Natural killer cell (primary cell): Measurements from ENCODE around the gene OR12D1. TPM values are rescaled to one million over a fixed set of nuclear protein-coding genes. Genes with fewer than 3 reads are reported as not detected.

Source experiments
- ATAC-seq, 3 donors: fragments of 150-1000 bp in 2 of 3; fragments of 200-7000 bp in 1 of 3; cut with Tn5 transposase; 1 replicate in 1 of 3; 2 replicates in 2 of 3; pipeline ENCODE4 v1.10.0; 2021; ENCODE audit warnings: mild to moderate bottlenecking in 2 of 3, moderate library complexity in 2 of 3
- DNase-seq, 2 donors: peaks; one replicate each; pipeline versions ENCODE4 v3.0.0 to v3.0.0-alpha.2; 2013 to 2021; ENCODE audit warnings: mixed read lengths in 1 of 2
- H3K27ac ChIP-seq: one replicate; pipeline ENCODE4 v1.5.1; 2013; ENCODE audit warnings: mild to moderate bottlenecking, low read length
- H3K27me3 ChIP-seq: one replicate; pipeline ENCODE4 v1.6.1; 2013; ENCODE audit warnings: low read length; ENCODE audit not compliant: control insufficient read depth, insufficient read depth
- H3K36me3 ChIP-seq: one replicate; pipeline ENCODE4 v1.6.1; 2013; ENCODE audit warnings: low read length; ENCODE audit not compliant: control insufficient read depth, insufficient read depth
- H3K4me1 ChIP-seq: one replicate; pipeline ENCODE4 v1.6.1; 2013; ENCODE audit warnings: low read length; ENCODE audit not compliant: control insufficient read depth, insufficient read depth
- H3K4me3 ChIP-seq: one replicate; pipeline ENCODE4 v1.5.1; 2013; ENCODE audit warnings: low read length
- H3K9me3 ChIP-seq: one replicate; pipeline ENCODE4 v1.6.1; 2013; ENCODE audit warnings: low read length; ENCODE audit not compliant: control insufficient read depth, insufficient read depth
- H3K27ac Mint-ChIP-seq, 2 donors: one replicate each; pipeline ENCODE4 v1.8.0; 2022; ENCODE audit warnings: mild to moderate bottlenecking in 2 of 2, mixed read lengths in 2 of 2, moderate library complexity in 1 of 2
- H3K27me3 Mint-ChIP-seq, 2 donors: one replicate each; pipeline ENCODE4 v1.8.0; 2022; ENCODE audit warnings: low read depth in 2 of 2, mixed read lengths in 2 of 2
- H3K36me3 Mint-ChIP-seq: one replicate; pipeline ENCODE4 v1.8.0; 2022; ENCODE audit warnings: mixed read lengths
- H3K4me1 Mint-ChIP-seq, 2 donors: one replicate each; pipeline ENCODE4 v1.8.0; 2022; ENCODE audit warnings: mixed read lengths in 2 of 2
- H3K4me3 Mint-ChIP-seq: one replicate; pipeline ENCODE4 v1.8.0; 2022; ENCODE audit warnings: mild to moderate bottlenecking, moderate library complexity, mixed read lengths
- H3K9me3 Mint-ChIP-seq, 2 donors: one replicate each; pipeline ENCODE4 v1.8.0; 2022; ENCODE audit warnings: mixed read lengths in 2 of 2
- CTCF ChIP-seq: fragments of 200-600 bp; IDR thresholded peaks from one replicate; pipeline ENCODE4 v1.8.0; 2022; ENCODE audit warnings: antibody characterized with exemption
- WGBS: methylation state at CpG from one replicate; pipeline ENCODE4 v1.1.7; 2013; ENCODE audit warnings: missing lambda C conversion rate; ENCODE audit not compliant: insufficient coverage; 5-methylcytosine and 5-hydroxymethylcytosine counted together
- intact Hi-C: fragments of 100-400 bp; cut with micrococcal nuclease; formaldehyde crosslinking; loops from one replicate; pipeline ENCODE4 v1.14.2; 2022
- total RNA-seq, 4 donors: library from RNA; stranded (reverse); fragments of 120-200 nt in 1 of 4; gene quantifications; one replicate each; pipeline versions ENCODE4 v1.2.3 to v1.2.4, GENCODE V29; 2013 to 2022

OR12D1 gene
- total RNA-seq, 3 donors from 2014 or later (not counting 1 experiment from before 2014, with no cell fraction given) = not detected

GRCh38 chr6:29419516-29419915 is 4.8 kb downstream of the OR12D1 start:
- Mint-ChIP-seq H3K4me1 (no peaks in the 10 kb centered on the region), H3K27me3 (peaks cover 25 to 50% of the 10 kb centered on the region in 2 donors), H3K9me3 (peaks cover 0 to 2% of the 10 kb centered on the region in 2 donors), H3K27ac (no peak overlapping the region), H3K4me3 (no peak overlapping the region), H3K36me3 (no peaks in the 10 kb centered on the region)
- no peaks in the 10 kb centered on the region for H3K27me3 ChIP-seq
- H3K4me1 ChIP-seq = no peaks in the 10 kb centered on the region
- H3K9me3 ChIP-seq = no peaks in the 10 kb centered on the region
- TF ChIP-seq CTCF = no peak
- 89% methylated on average over 3 of the region's 3 CpGs for WGBS
- ATAC-seq (no peak), DNase-seq (no peak)
- no peaks in the 10 kb centered on the region for H3K36me3 ChIP-seq
- no peak overlapping the region for H3K27ac ChIP-seq
- H3K4me3 ChIP-seq = no peak overlapping the region
- intact Hi-C loops = no loop called here

GRCh38 chr6:29424168-29424567 is 9.4 kb downstream of the OR12D1 start:
- intact Hi-C loops = no loop called here
- no peaks in the 10 kb centered on the region for H3K4me1 Mint-ChIP-seq
- DNase-seq = no peak
- no peaks in the 10 kb centered on the region for H3K36me3 ChIP-seq
- H3K27me3 Mint-ChIP-seq = peaks cover 19 to 54% of the 10 kb centered on the region in 2 donors
- H3K9me3 Mint-ChIP-seq = peaks cover 0 to 2% of the 10 kb centered on the region in 2 donors
- no peak for ATAC-seq
- WGBS = 100% methylated on average over 2 of the region's 2 CpGs
- H3K9me3 ChIP-seq = no peaks in the 10 kb centered on the region
- peaks cover 2% of the 10 kb centered on the region for H3K27me3 ChIP-seq
- no peaks in the 10 kb centered on the region for H3K36me3 Mint-ChIP-seq
- H3K27ac Mint-ChIP-seq = no peak overlapping the region
- H3K4me1 ChIP-seq = no peaks in the 10 kb centered on the region
- H3K4me3 ChIP-seq = no peak overlapping the region
- no peak overlapping the region for H3K27ac ChIP-seq
- no peak overlapping the region for H3K4me3 Mint-ChIP-seq
- no peak for TF ChIP-seq CTCF

GRCh38 chr6:29424575-29424974 is 9.8 kb downstream of the OR12D1 start:
- DNase-seq (no peak), ATAC-seq (no peak)
- Histone ChIP-seq H3K9me3 (no peaks in the 10 kb centered on the region), H3K27me3 (peaks cover 2% of the 10 kb centered on the region), H3K27ac (no peak overlapping the region), H3K4me1 (no peaks in the 10 kb centered on the region), H3K4me3 (no peak overlapping the region), H3K36me3 (no peaks in the 10 kb centered on the region)
- intact Hi-C loops = no loop called here
- TF ChIP-seq CTCF = no peak
- H3K36me3 Mint-ChIP-seq = no peaks in the 10 kb centered on the region
- no peaks in the 10 kb centered on the region for H3K4me1 Mint-ChIP-seq
- H3K4me3 Mint-ChIP-seq = no peak overlapping the region
- peaks cover 0 to 2% of the 10 kb centered on the region in 2 donors for H3K9me3 Mint-ChIP-seq
- 0% methylated on average over 1 of the region's 2 CpGs for WGBS
- H3K27me3 Mint-ChIP-seq = peaks cover 19 to 52% of the 10 kb centered on the region in 2 donors
- no peak overlapping the region for H3K27ac Mint-ChIP-seq

- Mint-ChIP-seq H3K36me3 (no peaks in the 10 kb centered on the region), H3K4me1 (no peaks in the 10 kb centered on the region), H3K4me3 (no peak overlapping the region), H3K27me3 (peaks cover 16 to 49% of the 10 kb centered on the region in 2 donors), H3K27ac (no peak overlapping the region), H3K9me3 (peaks cover 0 to 2% of the 10 kb centered on the region in 2 donors)
- peaks cover 2% of the 10 kb centered on the region for H3K27me3 ChIP-seq
- TF ChIP-seq CTCF = no peak
- H3K36me3 ChIP-seq = no peaks in the 10 kb centered on the region
- no peak overlapping the region for H3K4me3 ChIP-seq
- H3K9me3 ChIP-seq = no peaks in the 10 kb centered on the region
- no peak overlapping the region for H3K27ac ChIP-seq
- no peak for DNase-seq
- H3K4me1 ChIP-seq = no peaks in the 10 kb centered on the region
- no peak for ATAC-seq
- no CpG with 5 or more reads among the region's 1 CpG for WGBS
- intact Hi-C loops = no loop called here
These were observed 10.3 kb downstream of the OR12D1 start for GRCh38 chr6:29425075-29425474.
